ENCODE results near the gene CYP27A1.
A peak's percentile ranks its signal among the peaks of the same experiment; 100 is the strongest.

GRCh38 chr2:218806346-218806978 lies 24.5 kb downstream of the CYP27A1 start:
- TF ChIP-seq CHD1 (IDR thresholded peaks at IDR 0.05; ENCODE audit: low read depth, low read length) (no peak), RFX5 (IDR thresholded peaks at IDR 0.05; ENCODE audit: low read depth, low read length) (no peak), CTCF (conservative IDR thresholded peaks at IDR 0.05; ENCODE audit: low read depth, low read length) (no peak), POLR2A (IDR thresholded peaks at IDR 0.05; ENCODE audit: low read depth, low read length) (no peak), MXI1 (IDR thresholded peaks at IDR 0.05; ENCODE audit: borderline replicate concordance, low read depth, low read length) (no peak), MAFK (IDR thresholded peaks at IDR 0.05; ENCODE audit: low read depth, low read length) (no peak), USF2 (IDR thresholded peaks at IDR 0.05; ENCODE audit: low read depth, low read length) (no peak), CEBPB (IDR thresholded peaks at IDR 0.05; ENCODE audit: low read depth, low read length) (peak; percentile 100), MAZ (IDR thresholded peaks at IDR 0.05; ENCODE audit: borderline replicate concordance, low read depth, low read length) (peak; percentile 43; the same call in 1 of the 2 replicates), RAD21 (IDR thresholded peaks at IDR 0.05; ENCODE audit: low read length) (no peak), RCOR1 (IDR thresholded peaks at IDR 0.05; ENCODE audit: insufficient replicate concordance, low read length) (no peak), BHLHE40 (IDR thresholded peaks at IDR 0.05; ENCODE audit: low read depth, low read length) (peak; percentile 42), SMC3 (IDR thresholded peaks at IDR 0.05; ENCODE audit: low read depth, low read length) (no peak)

Measured in IMR-90 (cell line).